ENCODE data around the gene DLST. TPM values are rescaled to one million over a fixed set of nuclear protein-coding genes. Genes with fewer than 3 reads are reported as not detected.

The DLST gene
- total and polyA plus RNA-seq, 11 donors: 75.7 to 251 (median 190) TPM

- no peak overlapping the region for H3K4me3 ChIP-seq
- no peak for TF ChIP-seq POLR2A (IDR thresholded peaks at IDR 0.05)
- TF ChIP-seq, protein P1, sequence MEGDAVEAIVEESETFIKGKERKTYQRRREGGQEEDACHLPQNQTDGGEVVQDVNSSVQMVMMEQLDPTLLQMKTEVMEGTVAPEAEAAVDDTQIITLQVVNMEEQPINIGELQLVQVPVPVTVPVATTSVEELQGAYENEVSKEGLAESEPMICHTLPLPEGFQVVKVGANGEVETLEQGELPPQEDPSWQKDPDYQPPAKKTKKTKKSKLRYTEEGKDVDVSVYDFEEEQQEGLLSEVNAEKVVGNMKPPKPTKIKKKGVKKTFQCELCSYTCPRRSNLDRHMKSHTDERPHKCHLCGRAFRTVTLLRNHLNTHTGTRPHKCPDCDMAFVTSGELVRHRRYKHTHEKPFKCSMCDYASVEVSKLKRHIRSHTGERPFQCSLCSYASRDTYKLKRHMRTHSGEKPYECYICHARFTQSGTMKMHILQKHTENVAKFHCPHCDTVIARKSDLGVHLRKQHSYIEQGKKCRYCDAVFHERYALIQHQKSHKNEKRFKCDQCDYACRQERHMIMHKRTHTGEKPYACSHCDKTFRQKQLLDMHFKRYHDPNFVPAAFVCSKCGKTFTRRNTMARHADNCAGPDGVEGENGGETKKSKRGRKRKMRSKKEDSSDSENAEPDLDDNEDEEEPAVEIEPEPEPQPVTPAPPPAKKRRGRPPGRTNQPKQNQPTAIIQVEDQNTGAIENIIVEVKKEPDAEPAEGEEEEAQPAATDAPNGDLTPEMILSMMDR (IDR thresholded peaks at IDR 0.05): no peak
- H3K9me3 ChIP-seq: no peaks in the 10 kb centered on the region
- peaks cover 0 to 4% (median 0%) of the 10 kb centered on the region in 9 donors for H3K36me3 ChIP-seq
- H3K27me3 ChIP-seq: no peaks in the 10 kb centered on the region
- intact Hi-C loops (cut with DNase I): loop anchor here in 4 of 10 donors (2.0 to 5.0 kb wide), 4 partner anchors 19 to 173 kb away; no protein-coding TSS in a partner anchor
- no peak for ATAC-seq
- peak overlapping the region in 4 of 12 donors; percentile 69 to 91 (median 86) for H3K27ac ChIP-seq
- H3K4me1 ChIP-seq: peaks cover 0 to 50% (median 35%) of the 10 kb centered on the region in 12 donors
- DNase-seq: no peak
- WGBS, 4 donors: 62 to 74% (median 70%) methylated on average over 4 of the region's 4 CpGs
These were observed 33.7 kb downstream of the DLST start for GRCh38 chr14:74915426-74915825.

GRCh38 chr14:74915826-74916225 is 34.1 kb downstream of the DLST start:
- ATAC-seq: no peak
- Histone ChIP-seq H3K9me3 (no peaks in the 10 kb centered on the region), H3K27me3 (no peaks in the 10 kb centered on the region), H3K4me3 (no peak overlapping the region), H3K27ac (peak overlapping the region in 7 of 12 donors; percentile 66 to 91 (median 83)), H3K36me3 (peaks cover 0 to 4% (median 0%) of the 10 kb centered on the region in 9 donors), H3K4me1 (peaks cover 0 to 50% (median 34%) of the 10 kb centered on the region in 12 donors)
- no peak for DNase-seq
- WGBS, 4 donors: 46 to 55% (median 52%) methylated on average over 7 of the region's 7 CpGs
- TF ChIP-seq, protein P1 (IDR thresholded peaks at IDR 0.05): no peak
- TF ChIP-seq POLR2A (IDR thresholded peaks at IDR 0.05): no peak
- intact Hi-C loops (cut with DNase I): loop anchor here in 4 of 10 donors (2.0 to 5.0 kb wide), 4 partner anchors 19 to 173 kb away; no protein-coding TSS in a partner anchor

GRCh38 chr14:74917178-74917543 is 35.4 kb downstream of the DLST start:
- ATAC-seq (peak; percentile 2 to 9 (median 4)), DNase-seq (no peak)
- Histone ChIP-seq H3K4me1 (peaks cover 0 to 50% (median 34%) of the 10 kb centered on the region in 12 donors), H3K27ac (peak overlapping the region; percentile 55 to 91 (median 80)), H3K36me3 (peaks cover 0 to 4% (median 0%) of the 10 kb centered on the region in 9 donors), H3K27me3 (no peaks in the 10 kb centered on the region), H3K9me3 (no peaks in the 10 kb centered on the region), H3K4me3 (no peak overlapping the region)
- 68 to 82% (median 77%) methylated on average over 4 to 5 of the region's 5 CpGs for WGBS, 4 donors
- TF ChIP-seq POLR2A (IDR thresholded peaks at IDR 0.05): no peak
- TF ChIP-seq, protein P1 (IDR thresholded peaks at IDR 0.05): no peak
- intact Hi-C loops (cut with DNase I): loop anchor here in 2 of 10 donors (5.0 kb wide), 1 partner anchor 170 kb away; no protein-coding TSS in a partner anchor

- Histone ChIP-seq H3K27me3 (peaks cover 0 to under 1% (median 0%) of the 10 kb centered on the region in 9 donors), H3K4me1 (peaks cover 0 to 52% (median 35%) of the 10 kb centered on the region in 12 donors), H3K36me3 (peaks cover 0 to 4% (median 0%) of the 10 kb centered on the region in 9 donors), H3K27ac (peak overlapping the region; percentile 55 to 91 (median 80)), H3K4me3 (no peak overlapping the region), H3K9me3 (no peaks in the 10 kb centered on the region)
- DNase-seq (peak; percentile 67 to 80 (median 71)), ATAC-seq (peak; percentile 44 to 64 (median 54))
- WGBS, 4 donors: 5 to 15% (median 11%) methylated on average over 13 of the region's 13 CpGs
- TF ChIP-seq, protein P1 (IDR thresholded peaks at IDR 0.05): no peak
- TF ChIP-seq POLR2A (IDR thresholded peaks at IDR 0.05): no peak
- intact Hi-C loops (cut with DNase I): loop anchor here in 2 of 10 donors (5.0 kb wide), 1 partner anchor 170 kb away; no protein-coding TSS in a partner anchor
These were observed 35.9 kb downstream of the DLST start for GRCh38 chr14:74917646-74918081.
